MCF 10A (cell line): ENCODE results near the gene LRRC27. TPM values are rescaled to one million over a fixed set of nuclear protein-coding genes. Genes with fewer than 3 reads are reported as not detected.

Source experiments
- BruUV-seq: library from RNA; stranded (reverse); fragments of 400-500 nt; replicated peaks from 2 replicates; lab custom pipeline; 2021; lab: Mats Ljungman, UMichigan
- CTCF ChIA-PET: fragments of 300-600 bp; sonication (Branson Sonifier 250); formaldehyde crosslinking; extraction: SDS; loops from one replicate; lab custom pipeline; 2021; ENCODE audit warnings: antibody characterized with exemption, inconsistent platforms; lab: Yijun Ruan, JAX
- POLR2A ChIA-PET: fragments of 300-600, 350-650 bp; sonication (Branson Sonifier 250); formaldehyde crosslinking; extraction: SDS; loops from one replicate; lab custom pipeline; 2020; ENCODE audit warnings: antibody characterized with exemption, inconsistent platforms; lab: Yijun Ruan, JAX
- DNase-seq: peaks from one replicate; pipeline ENCODE4 v3.0.0-alpha.2; 2018; ENCODE audit not compliant: unreplicated experiment
- H3K27ac Mint-ChIP-seq: one replicate; pipeline ENCODE4 v1.8.0; 2022; ENCODE audit warnings: mild to moderate bottlenecking, low read depth, mixed read lengths; ENCODE audit not compliant: unreplicated experiment
- H3K27me3 Mint-ChIP-seq: one replicate; pipeline ENCODE4 v1.8.0; 2022; ENCODE audit warnings: mixed read lengths; ENCODE audit not compliant: insufficient read depth, unreplicated experiment
- H3K36me3 Mint-ChIP-seq: one replicate; pipeline ENCODE4 v1.8.0; 2022; ENCODE audit warnings: mild to moderate bottlenecking, moderate library complexity, mixed read lengths; ENCODE audit not compliant: insufficient read depth, unreplicated experiment
- H3K4me1 Mint-ChIP-seq: one replicate; pipeline ENCODE4 v1.8.0; 2022; ENCODE audit warnings: mixed read lengths; ENCODE audit not compliant: insufficient read depth, unreplicated experiment
- H3K4me3 Mint-ChIP-seq: one replicate; pipeline ENCODE4 v1.8.0; 2022; ENCODE audit warnings: mild to moderate bottlenecking, moderate library complexity, mixed read lengths; ENCODE audit not compliant: unreplicated experiment
- H3K9me3 Mint-ChIP-seq: one replicate; pipeline ENCODE4 v1.8.0; 2022; ENCODE audit warnings: mixed read lengths; ENCODE audit not compliant: unreplicated experiment
- CTCF ChIP-seq: fragments of 200-600 bp; IDR thresholded peaks from one replicate; pipeline ENCODE4 v1.8.0; 2022; ENCODE audit warnings: antibody characterized with exemption, mild to moderate bottlenecking; ENCODE audit not compliant: unreplicated experiment
- intact Hi-C: fragments of 100-400 bp; cut with micrococcal nuclease; formaldehyde crosslinking; loops from 2 replicates; pipeline ENCODE4 v1.14.1; 2022
- total RNA-seq: library from RNA; stranded (reverse); gene quantifications from 2 replicates; pipeline ENCODE4 v1.2.3, GENCODE V29; 2022

LRRC27 gene
- total RNA-seq, 1 experiment from 2014 or later, result 9.1 TPM

- DNase-seq, result no peak
- CTCF ChIA-PET, result interaction anchor here (0.6 to 1.1 kb wide), 2 partner anchors 26 to 32 kb away, joined by 3 to 4 read pairs; no protein-coding TSS in a partner anchor
- intact Hi-C loops, result no loop called here
- Mint-ChIP-seq H3K27ac (peak overlapping the region; percentile 27), H3K9me3 (no peaks in the 10 kb centered on the region), H3K27me3 (no peaks in the 10 kb centered on the region), H3K4me1 (peaks cover 24% of the 10 kb centered on the region), H3K4me3 (no peak overlapping the region), H3K36me3 (peaks cover 10% of the 10 kb centered on the region)
- no TSS peak for BruUV-seq
- POLR2A ChIA-PET, result no interaction called here
- no peak for TF ChIP-seq CTCF
Measured at GRCh38 chr10:132413226-132414205, 81.5 kb downstream of the LRRC27 start.

- intact Hi-C loops, result no loop called here
- H3K4me3 Mint-ChIP-seq, result no peak overlapping the region
- no peak overlapping the region for H3K27ac Mint-ChIP-seq
- no peaks in the 10 kb centered on the region for H3K9me3 Mint-ChIP-seq
- TF ChIP-seq CTCF, result no peak
- DNase-seq, result no peak
- H3K4me1 Mint-ChIP-seq, result peaks cover 30% of the 10 kb centered on the region
- ChIA-PET CTCF (no interaction called here), POLR2A (no interaction called here)
- H3K27me3 Mint-ChIP-seq, result no peaks in the 10 kb centered on the region
- H3K36me3 Mint-ChIP-seq, result peaks cover 7% of the 10 kb centered on the region
- no TSS peak for BruUV-seq
Measured at GRCh38 chr10:132414402-132415016, 82.5 kb downstream of the LRRC27 start.

GRCh38 chr10:132415255-132415654 lies 83.3 kb downstream of the LRRC27 start:
- no peaks in the 10 kb centered on the region for H3K9me3 Mint-ChIP-seq
- no peak for TF ChIP-seq CTCF
- intact Hi-C loops, result no loop called here
- no TSS peak for BruUV-seq
- ChIA-PET POLR2A (no interaction called here), CTCF (no interaction called here)
- no peak overlapping the region for H3K4me3 Mint-ChIP-seq
- no peak for DNase-seq
- H3K27ac Mint-ChIP-seq, result no peak overlapping the region
- no peaks in the 10 kb centered on the region for H3K27me3 Mint-ChIP-seq
- no peaks in the 10 kb centered on the region for H3K36me3 Mint-ChIP-seq
- H3K4me1 Mint-ChIP-seq, result peaks cover 30% of the 10 kb centered on the region

- no peak overlapping the region for H3K27ac Mint-ChIP-seq
- POLR2A ChIA-PET, result no interaction called here
- CTCF ChIA-PET, result no interaction called here
- H3K4me3 Mint-ChIP-seq, result no peak overlapping the region
- TF ChIP-seq CTCF, result no peak
- H3K36me3 Mint-ChIP-seq, result no peaks in the 10 kb centered on the region
- intact Hi-C loops, result no loop called here
- H3K27me3 Mint-ChIP-seq, result no peaks in the 10 kb centered on the region
- H3K4me1 Mint-ChIP-seq, result peaks cover 30% of the 10 kb centered on the region
- no TSS peak for BruUV-seq
- H3K9me3 Mint-ChIP-seq, result no peaks in the 10 kb centered on the region
- DNase-seq, result no peak
Measured at GRCh38 chr10:132415956-132416355, 84.0 kb downstream of the LRRC27 start.
